Measurements from ENCODE around the gene ATG2A.

Gene ATG2A

DNA sequence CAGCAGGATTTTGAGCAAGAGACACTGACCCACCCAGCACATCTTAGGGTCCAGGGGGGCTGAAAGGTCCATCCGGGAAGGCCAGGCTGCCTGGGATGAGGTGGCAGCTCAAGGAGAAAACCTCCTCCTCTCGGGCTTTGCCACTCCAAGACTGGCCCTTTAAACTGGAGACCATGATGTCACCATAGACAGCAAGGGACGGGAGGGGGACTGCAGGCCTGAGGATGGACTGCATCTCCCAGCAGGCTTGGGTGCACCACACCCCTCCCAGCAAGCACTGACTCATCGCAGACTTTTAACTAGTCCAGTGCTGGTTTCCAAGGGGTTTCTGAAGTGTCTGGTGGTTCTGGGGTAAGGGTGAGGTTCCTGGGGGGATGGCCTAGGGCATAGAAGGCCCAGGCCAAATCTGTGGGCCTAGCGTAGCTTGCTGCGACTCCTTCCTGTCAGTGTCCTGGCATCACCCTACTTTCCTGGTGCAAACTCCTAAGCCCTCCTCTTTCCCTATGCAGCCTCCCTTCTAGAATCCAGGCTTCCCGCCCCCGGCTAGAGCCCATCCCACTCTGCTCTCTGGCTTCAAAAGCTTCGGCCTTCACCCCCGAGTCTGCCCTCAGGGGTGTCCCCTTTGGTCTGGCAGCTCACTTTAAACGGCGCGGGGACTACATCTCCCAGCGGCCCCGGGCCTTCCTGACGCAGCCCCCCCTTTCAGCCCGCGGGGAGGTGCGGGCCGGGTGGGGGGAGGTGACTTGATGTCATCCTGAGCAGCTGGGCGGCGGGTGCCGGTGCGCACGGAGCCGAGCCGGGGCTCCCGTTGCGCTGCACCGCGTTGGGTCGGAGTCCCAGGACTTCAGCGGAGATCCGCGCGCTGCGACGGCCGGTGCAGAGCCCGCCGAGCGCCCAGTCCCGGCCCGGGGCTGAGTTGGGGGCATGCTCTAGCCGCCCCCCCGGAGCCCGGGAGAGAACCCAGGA, 7.2 kb upstream of the ATG2A start, which contains the start of gene PPP2R5B:
PPP2R5B (plus strand) TSS at position 746 of the 966 bp plus-strand sequence. CDS start 1,046 bp downstream, outside the sequence.
- peak; percentile 96 for DNase-seq (ENCODE audit: low read depth)
- H3K9ac ChIP-seq (ENCODE audit: low read length): peak within 1 kb of the TSS; percentile 88
- H3K4me3 ChIP-seq (ENCODE audit: low read length): peak within 1 kb of the TSS; percentile 91
- peaks cover 9% of the 10 kb centered on the region for H3K36me3 ChIP-seq (ENCODE audit: control insufficient read depth, insufficient read depth, low read length, severe bottlenecking)
- peaks cover 13% of the 10 kb centered on the region for H3K4me1 ChIP-seq (ENCODE audit: control insufficient read depth, insufficient read depth, low read length)
- no peaks in the 10 kb centered on the region for H3K27me3 ChIP-seq (replicated peaks; ENCODE audit: control insufficient read depth, insufficient read depth, low read length)
- H3K9me3 ChIP-seq (ENCODE audit: control insufficient read depth, low read length): no peaks in the 10 kb centered on the region

DNA sequence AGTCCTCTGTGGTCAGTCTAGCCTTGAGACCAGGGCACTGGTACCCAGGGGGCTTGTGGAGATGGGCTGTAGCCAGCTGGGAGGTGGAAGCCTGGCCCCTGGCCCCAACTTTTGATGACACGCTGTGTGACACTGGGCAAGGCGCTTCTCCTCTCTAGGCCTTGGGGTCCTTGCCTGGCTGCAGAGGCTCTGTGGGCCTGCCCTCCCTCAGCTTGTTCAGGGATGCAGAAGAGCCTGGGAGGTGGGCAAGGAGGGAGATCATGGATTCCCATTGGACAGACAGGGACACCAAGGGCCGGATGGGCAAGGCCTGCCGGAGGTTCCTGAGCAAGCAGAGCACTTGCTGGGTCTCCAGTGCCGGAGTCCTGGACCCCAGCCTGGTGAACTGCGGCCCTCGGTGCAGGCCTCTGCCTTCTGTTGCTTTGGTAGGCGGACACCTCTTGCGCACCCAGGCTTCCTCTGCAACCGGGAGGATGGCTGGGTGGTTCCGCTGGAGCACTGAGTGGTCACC, 6.2 kb upstream of the ATG2A start:
- no peaks in the 10 kb centered on the region for H3K9me3 ChIP-seq (ENCODE audit: control insufficient read depth, low read length)
- no peak overlapping the region for H3K4me3 ChIP-seq (ENCODE audit: low read length)
- peaks cover 3% of the 10 kb centered on the region for H3K36me3 ChIP-seq (ENCODE audit: control insufficient read depth, insufficient read depth, low read length, severe bottlenecking)
- H3K9ac ChIP-seq (ENCODE audit: low read length): no peak overlapping the region
- no peaks in the 10 kb centered on the region for H3K27me3 ChIP-seq (replicated peaks; ENCODE audit: control insufficient read depth, insufficient read depth, low read length)
- DNase-seq (ENCODE audit: low read depth): no peak
- H3K4me1 ChIP-seq (ENCODE audit: control insufficient read depth, insufficient read depth, low read length): peaks cover 16% of the 10 kb centered on the region

DNA sequence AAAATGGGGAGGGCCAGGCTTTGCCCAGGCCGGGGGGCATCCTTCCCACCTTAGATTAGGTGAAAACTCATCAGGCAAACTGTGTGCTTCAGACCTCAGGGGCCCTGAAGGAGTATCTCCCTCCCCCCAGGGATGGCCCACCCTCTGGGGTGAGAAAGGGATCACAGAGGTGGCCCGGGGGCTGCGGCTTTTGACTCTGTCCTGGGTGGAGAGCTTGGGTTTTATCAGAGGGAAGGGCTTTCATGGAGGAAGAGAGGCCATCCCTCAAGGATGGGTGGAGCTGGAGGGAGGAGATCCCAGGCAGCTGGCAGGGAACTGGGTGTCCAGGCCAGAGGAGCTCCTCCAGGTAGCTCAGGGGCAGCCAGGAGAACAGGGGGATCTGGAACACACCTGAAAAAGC, 4.4 kb upstream of the ATG2A start:
- peaks cover 24% of the 10 kb centered on the region for H3K4me1 ChIP-seq (ENCODE audit: control insufficient read depth, insufficient read depth, low read length)
- H3K9ac ChIP-seq (ENCODE audit: low read length): no peak overlapping the region
- no peak for DNase-seq (ENCODE audit: low read depth)
- H3K36me3 ChIP-seq (ENCODE audit: control insufficient read depth, insufficient read depth, low read length, severe bottlenecking): no peaks in the 10 kb centered on the region
- no peaks in the 10 kb centered on the region for H3K9me3 ChIP-seq (ENCODE audit: control insufficient read depth, low read length)
- no peaks in the 10 kb centered on the region for H3K27me3 ChIP-seq (replicated peaks; ENCODE audit: control insufficient read depth, insufficient read depth, low read length)
- H3K4me3 ChIP-seq (ENCODE audit: low read length): no peak overlapping the region

DNA sequence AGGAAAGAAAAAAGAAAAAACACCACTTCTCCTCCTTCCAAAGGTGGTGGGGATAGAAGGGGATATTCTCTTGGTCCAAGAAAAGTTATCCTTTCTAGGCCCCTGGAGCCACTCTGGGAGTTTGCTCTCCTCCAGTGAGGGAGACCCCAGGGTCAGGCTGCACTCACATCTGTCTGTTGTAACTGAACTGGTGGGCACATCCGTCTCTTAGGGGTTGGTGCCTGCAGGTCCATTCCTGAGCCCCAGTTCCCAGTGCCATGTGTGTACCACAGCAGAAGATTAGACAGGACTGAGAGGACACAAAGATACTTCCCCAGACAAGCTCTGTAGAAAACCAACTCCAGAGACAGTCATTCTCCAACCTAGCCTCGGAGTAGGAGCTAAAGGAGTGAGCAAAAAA, 3.1 kb upstream of the ATG2A start:
- H3K9me3 ChIP-seq (ENCODE audit: control insufficient read depth, low read length): no peaks in the 10 kb centered on the region
- peaks cover 27% of the 10 kb centered on the region for H3K4me1 ChIP-seq (ENCODE audit: control insufficient read depth, insufficient read depth, low read length)
- H3K9ac ChIP-seq (ENCODE audit: low read length): no peak overlapping the region
- no peaks in the 10 kb centered on the region for H3K27me3 ChIP-seq (replicated peaks; ENCODE audit: control insufficient read depth, insufficient read depth, low read length)
- H3K36me3 ChIP-seq (ENCODE audit: control insufficient read depth, insufficient read depth, low read length, severe bottlenecking): no peaks in the 10 kb centered on the region
- DNase-seq (ENCODE audit: low read depth): no peak
- no peak overlapping the region for H3K4me3 ChIP-seq (ENCODE audit: low read length)

DNA sequence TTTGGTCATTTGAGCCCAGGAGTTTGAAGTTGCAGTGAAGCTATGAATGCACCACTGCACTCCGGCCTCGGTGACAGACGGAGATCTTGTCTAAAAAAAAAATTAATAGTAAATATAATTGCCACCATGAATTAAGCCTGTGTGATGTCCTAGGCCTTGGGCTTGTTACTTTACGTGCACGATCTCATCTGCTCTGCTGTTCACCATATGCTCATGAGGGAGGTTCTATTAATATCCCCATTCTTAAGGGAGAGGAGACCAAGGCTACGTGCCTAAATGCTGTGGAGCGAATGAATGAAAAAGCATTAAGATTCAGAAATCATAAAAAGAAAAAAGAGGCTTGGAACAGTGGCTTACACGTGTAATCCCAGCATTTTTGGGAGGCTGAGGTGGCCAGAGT, 2.6 kb upstream of the ATG2A start:
- Histone ChIP-seq H3K36me3 (ENCODE audit: control insufficient read depth, insufficient read depth, low read length, severe bottlenecking) (no peaks in the 10 kb centered on the region), H3K4me1 (ENCODE audit: control insufficient read depth, insufficient read depth, low read length) (peaks cover 27% of the 10 kb centered on the region), H3K27me3 (replicated peaks; ENCODE audit: control insufficient read depth, insufficient read depth, low read length) (no peaks in the 10 kb centered on the region), H3K9ac (ENCODE audit: low read length) (no peak overlapping the region), H3K4me3 (ENCODE audit: low read length) (no peak overlapping the region), H3K9me3 (ENCODE audit: control insufficient read depth, low read length) (no peaks in the 10 kb centered on the region)
- no peak for DNase-seq (ENCODE audit: low read depth)

DNA sequence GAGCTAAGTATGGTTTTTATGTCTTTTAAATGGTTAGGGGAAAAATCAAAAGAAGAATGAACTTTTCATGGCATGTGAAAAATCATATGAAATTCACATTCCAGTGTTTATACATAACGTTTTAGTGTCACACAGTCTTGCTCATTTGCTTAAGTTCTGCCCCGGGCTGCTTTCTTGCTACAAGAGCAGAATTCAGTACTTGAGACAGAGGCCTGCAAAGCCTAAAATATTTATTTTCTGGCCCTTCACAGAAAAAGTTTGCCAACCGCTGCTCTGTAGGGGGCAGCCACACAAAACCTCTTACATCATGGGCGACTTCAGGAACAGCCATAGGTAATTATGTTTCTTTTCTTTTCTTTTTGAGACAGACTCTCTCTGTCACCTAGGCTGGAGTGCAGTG, 1.0 kb upstream of the ATG2A start:
- peaks cover 19% of the 10 kb centered on the region for H3K4me1 ChIP-seq (ENCODE audit: control insufficient read depth, insufficient read depth, low read length)
- H3K36me3 ChIP-seq (ENCODE audit: control insufficient read depth, insufficient read depth, low read length, severe bottlenecking): peaks cover 12% of the 10 kb centered on the region
- peak overlapping the region; percentile 90 for H3K9ac ChIP-seq (ENCODE audit: low read length)
- peak; percentile 85 for DNase-seq (ENCODE audit: low read depth)
- H3K27me3 ChIP-seq (replicated peaks; ENCODE audit: control insufficient read depth, insufficient read depth, low read length): no peaks in the 10 kb centered on the region
- H3K9me3 ChIP-seq (ENCODE audit: control insufficient read depth, low read length): no peaks in the 10 kb centered on the region
- peak overlapping the region; percentile 83 for H3K4me3 ChIP-seq (ENCODE audit: low read length)

DNA sequence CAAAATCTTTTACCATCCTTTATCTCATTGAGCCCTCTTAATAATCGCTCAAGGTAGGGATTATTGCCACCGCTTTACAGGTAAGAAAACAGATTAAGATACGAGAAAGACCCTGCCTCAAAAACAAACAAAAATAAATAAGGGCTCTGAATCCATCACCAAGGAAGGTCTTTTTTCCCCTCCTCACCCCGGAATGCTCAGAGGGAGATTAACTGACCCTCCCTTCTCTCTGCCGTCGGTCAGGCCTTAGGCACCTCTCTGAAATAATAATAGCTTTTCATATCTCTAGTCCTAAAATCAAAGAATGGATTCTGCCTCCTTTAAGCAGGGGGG, 620 bp upstream of the ATG2A start:
- Histone ChIP-seq H3K4me1 (ENCODE audit: control insufficient read depth, insufficient read depth, low read length) (peaks cover 19% of the 10 kb centered on the region), H3K4me3 (ENCODE audit: low read length) (peak overlapping the region; percentile 83), H3K9me3 (ENCODE audit: control insufficient read depth, low read length) (no peaks in the 10 kb centered on the region), H3K36me3 (ENCODE audit: control insufficient read depth, insufficient read depth, low read length, severe bottlenecking) (peaks cover 16% of the 10 kb centered on the region), H3K27me3 (replicated peaks; ENCODE audit: control insufficient read depth, insufficient read depth, low read length) (no peaks in the 10 kb centered on the region), H3K9ac (ENCODE audit: low read length) (peak overlapping the region; percentile 90)
- DNase-seq (ENCODE audit: low read depth): no peak

DNA sequence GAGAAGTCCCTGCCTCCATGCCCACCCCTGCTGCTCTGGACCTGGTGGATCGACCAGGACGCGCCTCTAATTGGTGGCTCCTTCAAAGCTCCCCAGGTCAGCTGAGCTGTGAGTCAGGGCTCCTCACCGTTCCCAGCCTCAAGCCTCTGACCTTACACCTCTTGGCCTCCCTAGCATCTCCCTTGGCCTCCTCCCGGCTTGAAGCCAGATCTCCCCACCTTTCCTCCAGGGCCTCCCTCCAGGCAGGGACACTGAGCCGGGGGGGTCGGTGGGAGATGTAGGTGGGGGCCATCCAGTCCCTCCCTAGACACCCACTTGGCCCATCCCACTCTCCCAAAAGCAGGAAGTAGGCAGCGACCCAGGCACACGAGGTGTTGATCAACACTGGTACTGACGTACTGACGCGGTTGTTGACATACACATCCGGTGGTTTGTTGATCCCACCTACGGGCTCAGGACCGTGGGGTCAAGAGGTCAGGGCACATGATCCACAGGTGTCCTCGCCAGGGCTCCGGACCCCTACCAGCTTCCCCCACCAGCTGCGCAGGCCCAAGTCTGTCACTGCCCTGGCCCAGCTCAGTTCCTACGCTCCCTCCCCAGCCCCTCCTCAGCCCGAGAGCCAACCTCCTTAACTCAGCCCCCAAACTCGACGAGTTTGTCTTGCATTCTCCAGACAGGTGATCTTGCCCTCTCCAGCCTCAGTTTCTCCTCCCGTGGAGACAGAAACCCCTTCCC, 802 bp downstream of the ATG2A start:
- H3K4me3 ChIP-seq (ENCODE audit: low read length): peak overlapping the region; percentile 95
- H3K27me3 ChIP-seq (replicated peaks; ENCODE audit: control insufficient read depth, insufficient read depth, low read length): no peaks in the 10 kb centered on the region
- peak; percentile 47 for DNase-seq (ENCODE audit: low read depth)
- peak overlapping the region; percentile 97 for H3K9ac ChIP-seq (ENCODE audit: low read length)
- peaks cover 19% of the 10 kb centered on the region for H3K4me1 ChIP-seq (ENCODE audit: control insufficient read depth, insufficient read depth, low read length)
- peaks cover 29% of the 10 kb centered on the region for H3K36me3 ChIP-seq (ENCODE audit: control insufficient read depth, insufficient read depth, low read length, severe bottlenecking)
- no peaks in the 10 kb centered on the region for H3K9me3 ChIP-seq (ENCODE audit: control insufficient read depth, low read length)

DNA sequence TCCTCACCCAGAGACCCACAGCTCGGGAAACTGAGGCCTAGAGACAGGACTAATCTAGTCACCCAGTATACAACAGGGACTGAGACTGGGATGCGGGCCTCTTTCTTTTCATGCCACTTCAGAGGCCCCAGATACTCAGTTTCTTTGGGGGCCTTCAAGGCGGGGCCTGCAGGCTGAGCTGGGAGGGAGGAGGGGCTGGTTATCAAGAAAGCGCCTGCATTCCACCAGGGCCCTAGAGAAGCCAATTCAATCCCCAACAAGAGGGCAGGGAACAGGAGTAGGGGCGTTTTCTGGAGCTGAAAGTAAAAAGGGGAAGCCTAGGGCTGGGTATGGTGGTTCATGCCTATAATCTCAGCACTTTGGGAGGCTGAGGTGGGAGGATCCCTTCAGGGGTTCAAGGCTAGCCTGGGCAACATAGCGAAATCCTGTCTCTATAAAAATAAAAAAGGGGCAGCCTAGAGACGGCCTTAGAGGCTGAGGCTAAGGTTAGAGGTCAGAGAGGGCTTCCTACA, 1.6 kb downstream of the ATG2A start:
- peaks cover 36% of the 10 kb centered on the region for H3K36me3 ChIP-seq (ENCODE audit: control insufficient read depth, insufficient read depth, low read length, severe bottlenecking)
- peak overlapping the region; percentile 95 for H3K4me3 ChIP-seq (ENCODE audit: low read length)
- no peak for DNase-seq (ENCODE audit: low read depth)
- peaks cover 19% of the 10 kb centered on the region for H3K4me1 ChIP-seq (ENCODE audit: control insufficient read depth, insufficient read depth, low read length)
- H3K9me3 ChIP-seq (ENCODE audit: control insufficient read depth, low read length): no peaks in the 10 kb centered on the region
- no peaks in the 10 kb centered on the region for H3K27me3 ChIP-seq (replicated peaks; ENCODE audit: control insufficient read depth, insufficient read depth, low read length)
- peak overlapping the region; percentile 97 for H3K9ac ChIP-seq (ENCODE audit: low read length)

DNA sequence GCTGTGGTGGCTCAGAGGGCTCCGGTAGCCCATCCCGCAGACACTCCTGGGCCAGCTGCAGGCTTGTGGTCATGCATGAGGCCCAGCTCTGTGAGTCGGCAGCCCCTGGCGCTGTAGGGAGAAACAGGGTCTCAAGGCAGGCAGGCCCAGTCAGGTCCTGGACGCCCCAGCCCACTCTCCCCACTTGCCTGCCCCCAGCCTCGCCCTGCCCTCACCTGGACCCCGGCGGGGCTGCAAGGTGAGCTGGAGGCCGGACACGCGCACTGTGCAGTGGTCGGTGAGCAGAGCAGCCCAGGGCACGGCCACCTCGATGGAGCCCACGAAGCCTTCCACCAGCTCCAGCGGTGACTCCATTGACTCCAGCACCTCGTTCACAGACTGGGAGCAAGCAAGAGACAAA, 2.9 kb downstream of the ATG2A start:
- Histone ChIP-seq H3K36me3 (ENCODE audit: control insufficient read depth, insufficient read depth, low read length, severe bottlenecking) (peaks cover 46% of the 10 kb centered on the region), H3K4me3 (ENCODE audit: low read length) (no peak overlapping the region), H3K4me1 (ENCODE audit: control insufficient read depth, insufficient read depth, low read length) (peaks cover 19% of the 10 kb centered on the region), H3K9ac (ENCODE audit: low read length) (no peak overlapping the region), H3K27me3 (replicated peaks; ENCODE audit: control insufficient read depth, insufficient read depth, low read length) (no peaks in the 10 kb centered on the region), H3K9me3 (ENCODE audit: control insufficient read depth, low read length) (no peaks in the 10 kb centered on the region)
- no peak for DNase-seq (ENCODE audit: low read depth)

DNA sequence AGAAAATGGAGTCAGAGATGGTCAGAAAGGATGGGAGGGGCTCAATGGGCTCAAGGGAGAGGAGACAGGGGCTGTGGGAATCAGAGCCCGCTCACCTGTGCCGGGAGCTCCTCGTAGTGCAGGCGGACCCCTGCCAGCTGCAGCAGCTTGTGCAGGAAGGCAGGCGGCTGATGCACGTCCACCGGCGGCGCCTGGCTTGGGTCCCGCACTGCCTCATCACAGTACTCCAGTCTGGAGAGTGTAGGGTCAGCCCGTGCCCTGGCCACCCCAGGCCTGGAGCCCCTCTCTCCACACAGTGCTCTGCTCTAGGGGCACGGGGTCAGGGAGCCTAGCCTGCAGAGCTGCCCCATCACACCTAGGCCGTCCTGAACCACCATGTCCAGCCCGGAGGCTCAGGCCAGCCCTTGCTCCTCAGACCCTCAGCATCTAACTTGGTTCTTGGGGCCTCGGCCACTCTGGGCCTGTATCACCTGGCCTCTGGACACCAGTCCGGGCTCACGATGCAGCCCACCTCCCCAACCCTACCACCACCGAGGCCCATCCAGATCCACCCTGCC, 3.8 kb downstream of the ATG2A start:
- DNase-seq (ENCODE audit: low read depth): no peak
- Histone ChIP-seq H3K4me3 (ENCODE audit: low read length) (no peak overlapping the region), H3K4me1 (ENCODE audit: control insufficient read depth, insufficient read depth, low read length) (peaks cover 16% of the 10 kb centered on the region), H3K9ac (ENCODE audit: low read length) (no peak overlapping the region), H3K27me3 (replicated peaks; ENCODE audit: control insufficient read depth, insufficient read depth, low read length) (no peaks in the 10 kb centered on the region), H3K36me3 (ENCODE audit: control insufficient read depth, insufficient read depth, low read length, severe bottlenecking) (peaks cover 48% of the 10 kb centered on the region), H3K9me3 (ENCODE audit: control insufficient read depth, low read length) (no peaks in the 10 kb centered on the region)

Data from adipocyte (in vitro differentiated cells).